ENCODE measurements around the gene ATXN10.
A peak's percentile ranks its signal among the peaks of the same experiment; 100 is the strongest.

ATXN10 gene

DNA sequence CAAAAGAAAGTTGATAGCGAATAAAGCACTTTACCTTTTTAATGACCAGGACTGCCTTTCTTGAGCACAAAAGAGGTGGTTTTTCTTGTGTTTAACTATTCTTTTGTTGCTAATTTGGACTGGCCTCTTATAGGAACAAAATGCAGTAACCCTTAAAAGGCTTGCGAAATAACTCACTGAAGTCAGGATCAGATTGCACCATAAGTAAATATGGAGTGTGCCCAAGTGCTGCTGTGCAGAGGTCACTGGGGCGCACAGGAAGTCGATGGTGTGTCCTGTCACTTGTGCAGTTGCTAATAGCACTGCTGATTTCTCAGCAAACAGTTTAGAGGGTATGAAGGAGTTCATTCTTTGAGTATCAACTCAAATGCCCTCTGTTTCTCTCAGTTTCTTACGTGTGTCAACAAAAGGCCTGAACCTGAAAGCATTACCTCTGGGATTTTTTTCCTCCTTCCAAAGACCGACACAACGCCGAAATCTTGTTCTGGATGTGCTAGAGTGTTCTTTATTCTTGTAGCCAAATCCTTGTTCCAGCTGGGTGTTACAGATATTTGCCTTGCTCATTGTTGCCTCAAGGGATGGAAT lies 71.3 kb downstream of the ATXN10 start:
- peak; percentile 20 for DNase-seq (ENCODE audit: low read depth, low spot score)

GRCh38 chr22:45743687-45744086 lies 72.1 kb downstream of the ATXN10 start:
- DNase-seq (ENCODE audit: low read depth, low spot score) = peak; percentile 44
- peak overlapping the region; percentile 63 for H3K27ac ChIP-seq

More for the DNA sequence above, 71.3 kb downstream of the ATXN10 start:
- peak overlapping the region; percentile 63 for H3K27ac ChIP-seq

- peak overlapping the region; percentile 63 for H3K27ac ChIP-seq
These were observed 72.8 kb downstream of the ATXN10 start for GRCh38 chr22:45744442-45744841.

GRCh38 chr22:45750626-45751025 lies 79.0 kb downstream of the ATXN10 start:
- no peak overlapping the region for H3K27ac ChIP-seq
- no peak for DNase-seq (ENCODE audit: low read depth, low spot score)

More at GRCh38 chr22:45744442-45744841, 72.8 kb downstream of the ATXN10 start:
- no peak for DNase-seq (ENCODE audit: low read depth, low spot score)

- no peak overlapping the region for H3K27ac ChIP-seq
- DNase-seq (ENCODE audit: low read depth, low spot score) = no peak
These were observed 80.4 kb downstream of the ATXN10 start for GRCh38 chr22:45752036-45752435.

DNA sequence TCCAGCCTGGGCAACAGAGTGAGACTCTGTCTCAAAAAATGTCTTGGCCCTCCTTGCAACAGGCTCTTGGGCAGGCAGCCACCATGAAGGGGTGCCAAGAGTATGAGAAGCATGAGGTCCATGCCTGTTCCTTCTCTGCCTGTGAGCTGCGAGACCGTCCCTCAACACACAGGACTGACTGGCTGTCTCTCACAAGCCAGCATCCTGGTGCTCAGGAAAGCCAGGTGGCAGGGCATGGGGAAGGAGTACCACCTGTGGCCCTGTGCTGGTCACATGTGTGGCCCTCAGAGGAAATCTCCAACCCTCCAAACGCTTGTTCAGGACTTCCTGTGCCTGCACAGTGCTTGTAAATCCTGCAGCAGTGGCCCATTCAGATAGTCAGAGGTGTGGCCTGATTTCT lies 83.2 kb downstream of the ATXN10 start:
- no peak for DNase-seq (ENCODE audit: low read depth, low spot score)

GRCh38 chr22:45756558-45756957 lies 84.9 kb downstream of the ATXN10 start:
- no peak for DNase-seq (ENCODE audit: low read depth, low spot score)
- no peak overlapping the region for H3K27ac ChIP-seq

More for the DNA sequence above, 83.2 kb downstream of the ATXN10 start:
- H3K27ac ChIP-seq = no peak overlapping the region

- no peak overlapping the region for H3K27ac ChIP-seq
- no peak for DNase-seq (ENCODE audit: low read depth, low spot score)
These were observed 85.4 kb downstream of the ATXN10 start for GRCh38 chr22:45757068-45757467.

DNA sequence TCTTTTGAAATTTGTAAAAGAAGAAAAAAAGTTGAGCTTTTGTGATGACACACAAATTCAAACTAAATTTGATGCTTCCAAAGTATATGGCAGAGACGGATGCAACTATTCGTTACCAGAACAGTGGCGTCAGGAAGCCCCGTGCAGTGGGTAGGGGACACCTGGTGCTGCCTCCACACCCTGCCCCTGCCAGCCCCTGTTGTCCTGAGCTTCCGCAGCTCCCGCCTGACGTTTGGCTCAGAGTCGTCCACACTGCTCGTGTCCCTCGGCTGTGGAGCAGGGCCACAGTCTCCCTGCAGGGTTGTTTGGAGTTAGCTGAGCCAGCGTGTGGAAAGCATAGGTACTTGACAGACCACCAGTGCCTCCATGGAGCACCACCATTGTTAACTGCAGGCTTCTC lies 86.3 kb downstream of the ATXN10 start:
- H3K27ac ChIP-seq = no peak overlapping the region
- no peak for DNase-seq (ENCODE audit: low read depth, low spot score)

DNA sequence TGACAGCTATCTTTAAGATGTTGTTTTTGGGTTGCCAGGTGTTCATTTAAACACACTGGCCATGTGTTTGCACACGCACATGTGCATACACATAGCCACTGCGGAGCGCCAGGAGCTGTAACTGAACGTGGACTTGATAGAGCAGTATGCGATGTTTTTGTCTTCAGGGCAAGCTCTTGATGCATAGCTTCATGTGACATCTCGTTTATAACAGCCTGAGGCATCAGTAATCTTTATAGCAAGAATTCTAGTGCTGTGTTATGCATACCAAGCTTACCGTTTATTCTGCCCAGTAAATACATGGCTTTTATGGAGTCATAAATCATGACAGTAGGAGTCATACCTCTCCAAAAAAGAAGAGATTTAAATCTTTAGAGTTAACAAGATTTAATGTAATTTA lies 87.0 kb downstream of the ATXN10 start:
- no peak overlapping the region for H3K27ac ChIP-seq
- peak; percentile 18 for DNase-seq (ENCODE audit: low read depth, low spot score)

- H3K27ac ChIP-seq = no peak overlapping the region
- DNase-seq (ENCODE audit: low read depth, low spot score) = no peak
These were observed 89.0 kb downstream of the ATXN10 start for GRCh38 chr22:45760682-45761081.

DNA sequence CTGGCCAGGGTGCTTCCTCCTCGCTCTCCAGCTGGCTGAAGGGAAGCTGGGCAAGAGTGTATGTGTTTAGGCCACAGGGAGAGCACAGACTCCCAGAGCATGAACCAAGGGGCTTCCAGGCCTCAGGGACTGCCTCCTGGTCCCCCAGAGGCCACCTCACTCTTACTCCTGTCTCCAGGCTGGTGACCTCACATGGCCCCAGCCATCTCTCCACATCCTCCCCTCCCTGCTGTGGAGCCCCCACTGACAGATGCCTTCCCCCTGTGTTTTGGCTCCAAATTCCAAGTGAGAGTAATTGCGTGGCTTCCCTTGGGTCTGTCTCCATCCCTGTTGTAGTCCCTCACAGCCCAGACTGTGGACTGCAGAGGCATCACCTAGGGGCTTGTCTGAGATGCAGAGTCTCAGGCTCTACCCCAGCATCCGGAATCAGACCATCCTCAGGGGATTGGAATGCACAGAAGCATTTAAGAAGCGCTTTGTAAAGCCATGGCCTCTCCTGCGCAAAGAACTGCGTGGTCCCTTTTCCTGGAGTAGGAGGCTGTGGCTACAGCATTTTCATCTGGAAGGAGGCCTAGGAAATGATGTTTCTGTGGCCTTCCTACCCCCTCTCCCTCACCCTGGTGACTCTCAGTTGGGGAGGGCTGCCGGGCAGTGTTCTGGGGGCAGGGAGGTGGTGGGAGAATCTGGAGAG lies 91.1 kb downstream of the ATXN10 start:
- no peak for DNase-seq (ENCODE audit: low read depth, low spot score)
- no peak overlapping the region for H3K27ac ChIP-seq

GRCh38 chr22:45763236-45763624 lies 91.6 kb downstream of the ATXN10 start:
- DNase-seq (ENCODE audit: low read depth, low spot score) = no peak
- H3K27ac ChIP-seq = no peak overlapping the region

DNA sequence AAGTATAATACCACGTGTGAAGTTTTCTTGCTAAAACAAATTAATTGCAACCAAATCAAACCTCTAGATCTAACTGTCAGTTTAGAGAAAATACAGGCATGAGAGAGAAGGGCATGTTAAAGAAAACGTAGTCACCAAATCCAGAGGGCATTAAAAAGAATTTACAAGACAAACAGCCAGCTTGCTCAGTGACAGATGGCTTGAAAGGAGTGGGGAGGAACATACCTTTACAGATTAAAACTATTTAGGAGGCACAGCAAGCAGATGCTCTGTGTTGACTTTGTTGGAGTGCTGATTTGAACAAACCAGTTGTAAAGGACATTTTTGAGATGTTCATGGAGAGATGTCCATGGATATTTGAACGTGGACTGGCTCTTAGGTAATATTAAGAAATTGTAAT lies 96.9 kb downstream of the ATXN10 start:
- no peak overlapping the region for H3K27ac ChIP-seq
- no peak for DNase-seq (ENCODE audit: low read depth, low spot score)

GRCh38 chr22:45769569-45770210 lies 98.1 kb downstream of the ATXN10 start:
- DNase-seq (ENCODE audit: low read depth, low spot score) = no peak
- no peak overlapping the region for H3K27ac ChIP-seq

DNA sequence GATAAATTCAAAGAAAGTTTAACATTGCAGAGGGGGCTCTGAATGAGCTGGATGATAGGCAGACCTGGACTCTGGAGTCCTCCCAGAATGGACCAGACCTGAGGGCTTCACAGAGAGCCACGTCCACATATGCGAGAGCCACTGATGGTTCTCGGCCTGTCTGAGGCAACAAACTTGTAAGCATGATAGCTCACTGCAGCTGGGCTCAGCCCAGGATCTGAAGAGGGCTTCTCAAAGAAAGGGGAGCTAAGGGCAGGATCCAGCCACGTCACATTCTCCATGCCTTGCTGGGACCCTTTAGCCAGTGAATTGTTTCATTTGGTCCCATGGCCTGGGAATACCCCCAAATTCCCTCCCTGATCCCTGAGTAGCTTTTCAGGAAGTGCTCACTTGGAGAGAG lies 98.9 kb downstream of the ATXN10 start:
- no peak for DNase-seq (ENCODE audit: low read depth, low spot score)
- no peak overlapping the region for H3K27ac ChIP-seq

GRCh38 chr22:45771057-45771456 lies 99.4 kb downstream of the ATXN10 start:
- H3K27ac ChIP-seq = no peak overlapping the region
- DNase-seq (ENCODE audit: low read depth, low spot score) = no peak

- H3K27ac ChIP-seq = no peak overlapping the region
These were observed 100.1 kb downstream of the ATXN10 start for GRCh38 chr22:45771711-45772110.

DNA sequence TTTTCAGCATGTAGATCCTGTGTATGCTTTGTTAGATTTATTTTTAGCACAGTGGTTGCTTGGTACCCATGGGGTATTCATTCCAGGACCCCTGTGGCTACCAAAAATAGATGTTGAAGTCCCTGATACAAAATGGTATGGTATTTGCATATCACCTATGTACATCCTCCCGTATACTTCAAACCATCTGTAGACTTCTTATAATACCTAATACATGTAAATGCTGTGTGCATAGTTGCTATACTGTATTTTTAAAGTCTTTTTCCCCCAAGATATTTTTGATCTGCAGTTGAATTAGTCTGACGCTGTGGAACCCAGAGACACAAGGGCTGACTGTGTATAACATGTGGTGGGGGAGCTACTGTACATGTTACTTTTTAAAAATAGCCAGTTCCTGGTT lies 101.1 kb downstream of the ATXN10 start:
- no peak for DNase-seq (ENCODE audit: low read depth, low spot score)
- H3K27ac ChIP-seq = no peak overlapping the region

More at GRCh38 chr22:45771711-45772110, 100.1 kb downstream of the ATXN10 start:
- no peak for DNase-seq (ENCODE audit: low read depth, low spot score)

GRCh38 chr22:45774001-45774670 lies 102.5 kb downstream of the ATXN10 start:
- DNase-seq (ENCODE audit: low read depth, low spot score) = no peak

GRCh38 chr22:45775062-45775461 lies 103.4 kb downstream of the ATXN10 start:
- DNase-seq (ENCODE audit: low read depth, low spot score) = no peak

More at GRCh38 chr22:45774001-45774670, 102.5 kb downstream of the ATXN10 start:
- no peak overlapping the region for H3K27ac ChIP-seq

More at GRCh38 chr22:45775062-45775461, 103.4 kb downstream of the ATXN10 start:
- H3K27ac ChIP-seq = no peak overlapping the region

Measured in epithelial cell of prostate (primary cell).